Urinary bladder (tissue), 4 donors: ENCODE measurements around the gene ALG1. TPM values are rescaled to one million over a fixed set of nuclear protein-coding genes. Genes with fewer than 3 reads are reported as not detected.
"Not testable (repeated sequence)": the region's sequence is repeated elsewhere in the genome, so short reads cannot be mapped to it uniquely, and the experiment has no call there.

ENCODE experiments used
- DNase-seq: peaks from one replicate; pipeline ENCODE4 v3.0.0-alpha.2; 2015; ENCODE audit errors: extremely low spot score
- H3K27ac ChIP-seq: one replicate; pipeline ENCODE4 v1.5.1; 2013; ENCODE audit warnings: low read depth, mild to moderate bottlenecking, moderate library complexity
- H3K36me3 ChIP-seq: one replicate; pipeline ENCODE4 v1.6.1; 2013; ENCODE audit warnings: mild to moderate bottlenecking, moderate library complexity; ENCODE audit not compliant: insufficient read depth
- H3K4me1 ChIP-seq: one replicate; pipeline ENCODE4 v1.6.1; 2013; ENCODE audit warnings: mild to moderate bottlenecking, moderate library complexity; ENCODE audit not compliant: insufficient read depth
- H3K4me3 ChIP-seq: one replicate; pipeline ENCODE4 v1.5.1; 2013; ENCODE audit warnings: low read depth, low read length
- WGBS: extraction: QIAGEN DNeasy Blood & Tissue Kit; methylation state at CpG from one replicate; pipeline ENCODE4 v1.1.7; 2013; 5-methylcytosine and 5-hydroxymethylcytosine counted together
- polyA plus RNA-seq: library from polyadenylated mRNA; stranded (reverse); fragments of 200-250 nt; gene quantifications from one replicate; pipeline ENCODE4 v1.2.3, GENCODE V29; 2013
- total RNA-seq: library from RNA; depleted of rRNA; stranded (reverse); fragments of >200 nt; gene quantifications from one replicate; pipeline ENCODE4 v1.2.3, GENCODE V29; 2014
- donor health status: healthy with polysubstance abuse.
- donor health status: healthy.

Gene ALG1
- total and polyA plus RNA-seq, 2 donors, result 15.1 to 18.5 TPM

DNA sequence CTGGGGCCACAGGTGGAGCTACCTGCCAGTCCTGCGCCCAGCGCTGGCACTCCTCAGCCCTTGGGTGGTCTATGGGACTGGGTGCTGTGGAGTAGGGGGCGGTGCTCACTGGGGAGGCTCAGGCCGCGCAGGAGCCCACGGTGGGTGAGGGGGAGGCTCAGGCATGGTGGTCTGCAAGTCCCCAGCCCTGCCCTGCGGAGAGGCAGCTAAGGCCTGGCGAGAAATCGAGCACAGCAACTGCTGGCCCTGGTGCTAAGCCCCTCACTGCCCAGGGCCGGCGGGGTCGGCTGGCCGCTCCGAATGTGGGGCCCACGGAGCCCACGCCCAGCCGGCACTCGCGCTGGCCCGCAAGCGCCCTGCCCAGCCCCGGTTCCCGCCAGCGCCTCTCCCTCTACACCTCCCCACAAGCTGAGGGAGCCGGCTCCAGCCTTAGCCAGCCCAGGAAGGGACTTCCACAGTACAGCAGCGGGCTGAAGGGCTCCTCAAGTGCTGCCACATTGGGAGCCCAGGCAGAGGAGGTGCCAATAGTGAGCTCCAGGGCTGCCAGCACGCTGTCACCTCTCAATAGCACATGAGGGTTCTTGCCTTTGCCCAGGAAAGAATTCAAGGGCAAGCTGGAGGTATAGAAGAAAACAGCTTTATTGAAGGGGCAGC is 37.0 kb downstream of the ALG1 start:
- DNase-seq, result no peak
- no peaks in the 10 kb centered on the region for H3K36me3 ChIP-seq
- no peak overlapping the region for H3K4me3 ChIP-seq
- 91% methylated on average over 27 of the region's 27 CpGs for WGBS
- H3K27ac ChIP-seq, result no peak overlapping the region
- no peaks in the 10 kb centered on the region for H3K4me1 ChIP-seq

- not testable (repeated sequence) for H3K4me3 ChIP-seq, DNase-seq, H3K4me1 ChIP-seq, H3K36me3 ChIP-seq, H3K27ac ChIP-seq
- WGBS, result 85% methylated on average over 10 of the region's 10 CpGs
These were observed 39.3 kb downstream of the ALG1 start for GRCh38 chr16:5110933-5111332.

- H3K27ac ChIP-seq, result peak overlapping the region; percentile 16
- not testable (repeated sequence) for H3K36me3 ChIP-seq, DNase-seq, H3K4me3 ChIP-seq, H3K4me1 ChIP-seq
- WGBS, result 34% methylated on average over 10 of the region's 10 CpGs
These were observed 45.2 kb downstream of the ALG1 start for GRCh38 chr16:5116780-5117295.

DNA sequence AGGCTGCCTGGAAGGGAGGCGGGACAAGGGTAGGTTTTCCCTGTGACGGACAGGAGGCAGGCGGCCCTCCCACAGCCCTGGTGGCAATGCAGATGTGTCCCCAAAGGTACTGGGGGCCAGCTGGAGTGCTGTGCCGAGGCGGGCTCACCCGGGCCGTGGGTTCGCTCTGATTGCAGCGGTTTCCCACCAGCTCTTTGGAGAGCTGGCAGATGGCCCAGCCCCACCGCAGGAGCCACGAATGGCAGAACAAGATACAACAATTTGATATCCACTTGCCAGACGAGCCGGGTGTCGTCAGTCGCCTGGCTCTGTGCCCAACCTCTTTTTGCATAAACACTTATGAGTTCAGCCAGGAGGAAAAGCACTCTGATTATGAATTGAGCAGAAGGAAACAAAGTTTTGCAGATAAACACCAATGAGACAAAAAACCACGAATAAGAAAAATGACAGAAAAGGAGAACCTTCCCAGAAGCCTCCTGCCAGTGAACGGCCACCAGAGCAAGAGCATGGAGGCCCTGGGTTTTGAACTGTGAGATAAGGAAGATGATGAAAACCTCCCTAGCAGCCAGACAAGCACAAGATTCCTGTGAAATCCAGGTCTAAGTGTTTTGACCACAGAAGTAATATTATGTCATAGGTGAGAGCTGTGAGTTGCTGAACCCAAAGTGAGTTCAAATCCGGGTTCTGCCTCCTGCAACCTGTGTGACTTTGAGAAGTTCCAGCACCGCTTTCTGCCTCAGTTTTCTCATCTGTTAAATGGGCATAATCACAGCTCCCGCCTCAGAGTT is 45.9 kb downstream of the ALG1 start:
- not testable (repeated sequence) for H3K4me1 ChIP-seq, H3K4me3 ChIP-seq, H3K27ac ChIP-seq, H3K36me3 ChIP-seq, DNase-seq
- 15% methylated on average over 20 of the region's 20 CpGs for WGBS

- H3K4me1 ChIP-seq, DNase-seq, H3K36me3 ChIP-seq, H3K4me3 ChIP-seq, H3K27ac ChIP-seq: not testable (repeated sequence)
- 86% methylated on average over 3 of the region's 3 CpGs for WGBS
These were observed 59.9 kb downstream of the ALG1 start for GRCh38 chr16:5131467-5132004.

- not testable (repeated sequence) for H3K27ac ChIP-seq, H3K36me3 ChIP-seq, DNase-seq, H3K4me1 ChIP-seq, H3K4me3 ChIP-seq
- 38% methylated on average over 13 of the region's 13 CpGs for WGBS
These were observed 61.4 kb downstream of the ALG1 start for GRCh38 chr16:5132915-5133600.

DNA sequence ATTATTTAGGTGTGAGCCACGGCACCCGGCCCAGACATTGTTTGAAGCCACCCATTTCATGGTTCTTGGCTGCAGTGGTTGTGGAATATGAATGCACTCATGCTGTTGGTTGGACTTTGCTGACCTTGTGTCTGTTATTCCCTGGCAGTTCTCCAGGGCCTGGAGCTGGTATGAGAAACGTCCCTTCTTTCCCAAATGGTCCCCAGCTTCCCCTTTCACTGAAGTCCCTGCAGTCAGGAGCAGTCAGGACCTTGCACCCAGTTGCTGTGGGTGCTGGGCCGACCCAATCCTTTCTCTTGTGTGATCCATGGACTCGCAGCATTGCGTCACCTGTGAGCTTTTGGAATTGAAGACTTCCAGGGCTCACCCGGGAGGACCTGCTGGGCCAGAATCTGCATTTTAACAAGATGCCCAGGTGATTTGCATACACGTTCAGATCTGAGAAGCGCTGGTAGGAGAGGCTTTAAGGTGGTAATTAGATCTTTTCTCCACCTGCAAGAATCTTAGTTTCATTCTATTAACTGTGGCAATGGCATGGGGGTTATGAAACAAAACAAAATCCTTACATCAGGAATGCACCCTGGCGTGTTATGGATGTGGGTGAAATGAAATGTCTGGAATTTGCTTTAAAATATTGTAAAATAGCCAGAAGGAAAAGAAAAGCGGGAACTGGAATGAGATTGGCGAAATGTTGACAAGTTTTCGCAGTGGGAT is 63.3 kb downstream of the ALG1 start:
- DNase-seq, H3K4me3 ChIP-seq, H3K27ac ChIP-seq, H3K36me3 ChIP-seq, H3K4me1 ChIP-seq: not testable (repeated sequence)
- 38% methylated on average over 13 of the region's 13 CpGs for WGBS

Other genes starting within 250 kb of the ALG1 start
- gene GLYR1, start 224.6 kb upstream of the ALG1 start, total RNA-seq, result 44.4 TPM
- 60.3 TPM for gene GLYR1, start 224.6 kb upstream of the ALG1 start, polyA plus RNA-seq
- 14.1 TPM for gene UBN1, start 224.4 kb upstream of the ALG1 start, total RNA-seq
- 17.5 TPM for gene UBN1, start 224.4 kb upstream of the ALG1 start, polyA plus RNA-seq
- 10.1 TPM for gene PPL, start 134.7 kb upstream of the ALG1 start, total RNA-seq
- gene PPL, start 134.7 kb upstream of the ALG1 start, polyA plus RNA-seq, result 55.0 TPM
- gene SEC14L5, start 113.5 kb upstream of the ALG1 start, total RNA-seq, result 0.42 TPM
- gene SEC14L5, start 113.5 kb upstream of the ALG1 start, polyA plus RNA-seq, result 0.48 TPM
- gene NAGPA, start 37.9 kb upstream of the ALG1 start, total RNA-seq, result 5.5 TPM
- 17.5 TPM for gene NAGPA, start 37.9 kb upstream of the ALG1 start, polyA plus RNA-seq
- gene C16orf89, start 5.9 kb upstream of the ALG1 start, total RNA-seq, result 6.0 TPM
- gene C16orf89, start 5.9 kb upstream of the ALG1 start, polyA plus RNA-seq, result 11.1 TPM
- 4.6 TPM for gene EEF2KMT, start 26.0 kb downstream of the ALG1 start, total RNA-seq
- gene EEF2KMT, start 26.0 kb downstream of the ALG1 start, polyA plus RNA-seq, result 11.2 TPM